OCI-LY7 (cell line): ENCODE results near the gene DAZAP1.

ENCODE experiments used
- EZH2phosphoT487 ChIP-seq: fragments of 200-600 bp; sonication (generic); IDR thresholded peaks from 2 replicates; pipeline ENCODE4 v1.6.1; 2018; ENCODE audit warnings: low read depth, borderline replicate concordance, mild to moderate bottlenecking, mixed run types, antibody characterized with exemption, low read length, moderate library complexity, mixed read lengths
- TF ChIP-seq, protein P1 (sequence below): fragments of 200-600 bp; sonication (generic); conservative IDR thresholded peaks from 2 replicates; pipeline ENCODE4 v1.5.1; 2014; ENCODE audit warnings: mild to moderate bottlenecking, antibody characterized with exemption, low read length, moderate library complexity, mixed read lengths

DNA sequence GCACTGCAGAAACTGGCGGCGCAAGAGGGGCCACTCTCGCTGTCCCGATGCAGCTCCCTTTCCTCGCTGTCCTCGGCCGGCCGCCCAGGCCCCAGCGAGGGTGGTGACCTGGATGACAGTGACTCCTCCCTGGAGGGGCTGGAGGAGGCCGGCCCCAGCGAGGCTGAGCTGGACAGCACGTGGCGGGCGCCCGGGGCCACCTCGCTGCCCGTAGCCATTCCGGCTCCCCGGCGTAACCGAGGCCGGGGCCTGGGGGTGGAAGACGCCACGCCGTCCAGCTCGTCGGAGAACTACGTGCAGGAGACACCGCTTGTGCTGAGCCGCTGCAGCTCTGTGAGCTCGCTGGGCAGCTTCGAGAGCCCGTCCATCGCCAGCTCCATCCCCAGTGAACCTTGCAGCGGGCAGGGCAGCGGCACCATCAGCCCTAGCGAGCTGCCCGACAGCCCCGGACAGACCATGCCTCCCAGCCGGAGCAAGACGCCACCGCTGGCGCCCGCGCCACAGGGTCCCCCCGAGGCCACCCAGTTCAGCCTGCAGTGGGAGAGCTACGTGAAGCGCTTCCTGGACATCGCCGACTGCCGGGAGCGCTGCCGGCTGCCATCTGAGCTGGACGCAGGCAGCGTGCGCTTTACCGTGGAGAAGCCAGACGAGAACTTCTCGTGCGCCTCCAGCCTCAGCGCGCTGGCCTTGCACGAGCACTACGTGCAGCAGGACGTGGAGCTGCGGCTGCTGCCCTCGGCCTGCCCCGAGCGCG lies 59.3 kb downstream of the DAZAP1 start:
- TF ChIP-seq, protein P1, sequence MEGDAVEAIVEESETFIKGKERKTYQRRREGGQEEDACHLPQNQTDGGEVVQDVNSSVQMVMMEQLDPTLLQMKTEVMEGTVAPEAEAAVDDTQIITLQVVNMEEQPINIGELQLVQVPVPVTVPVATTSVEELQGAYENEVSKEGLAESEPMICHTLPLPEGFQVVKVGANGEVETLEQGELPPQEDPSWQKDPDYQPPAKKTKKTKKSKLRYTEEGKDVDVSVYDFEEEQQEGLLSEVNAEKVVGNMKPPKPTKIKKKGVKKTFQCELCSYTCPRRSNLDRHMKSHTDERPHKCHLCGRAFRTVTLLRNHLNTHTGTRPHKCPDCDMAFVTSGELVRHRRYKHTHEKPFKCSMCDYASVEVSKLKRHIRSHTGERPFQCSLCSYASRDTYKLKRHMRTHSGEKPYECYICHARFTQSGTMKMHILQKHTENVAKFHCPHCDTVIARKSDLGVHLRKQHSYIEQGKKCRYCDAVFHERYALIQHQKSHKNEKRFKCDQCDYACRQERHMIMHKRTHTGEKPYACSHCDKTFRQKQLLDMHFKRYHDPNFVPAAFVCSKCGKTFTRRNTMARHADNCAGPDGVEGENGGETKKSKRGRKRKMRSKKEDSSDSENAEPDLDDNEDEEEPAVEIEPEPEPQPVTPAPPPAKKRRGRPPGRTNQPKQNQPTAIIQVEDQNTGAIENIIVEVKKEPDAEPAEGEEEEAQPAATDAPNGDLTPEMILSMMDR: no peak
- no peak for TF ChIP-seq EZH2phosphoT487
